H1 (cell line): ENCODE results near the gene R3HCC1L.

ENCODE experiments used
- BCL11A ChIP-seq, 2 experiments: IDR thresholded peaks; one replicate each; pipeline ENCODE4 v1.6.1; 2011; ENCODE audit warnings: low read depth in 2 of 2, low read length in 2 of 2, mild to moderate bottlenecking in 2 of 2
- CHD1 ChIP-seq: IDR thresholded peaks from 2 replicates; pipeline ENCODE4 v1.6.1; 2012; ENCODE audit warnings: low read depth, low read length, improper control_type of control experiment
- CTCF ChIP-seq, 3 experiments: IDR thresholded peaks; 1 replicate in 2 of 3; 2 replicates in 1 of 3; pipeline versions ENCODE4 v1.5.1 to v1.6.1; 2011; ENCODE audit warnings: low read length in 3 of 3, mild to moderate bottlenecking in 3 of 3, inconsistent platforms in 2 of 3, low read depth in 1 of 3, moderate library complexity in 1 of 3; ENCODE audit not compliant: insufficient read depth in 1 of 3; ENCODE audit errors: control extremely low read depth in 1 of 3
- EGR1 ChIP-seq: IDR thresholded peaks from 2 replicates; pipeline ENCODE4 v1.6.1; 2011; ENCODE audit warnings: low read depth, low read length, borderline replicate concordance
- EP300 ChIP-seq, 2 experiments: IDR thresholded peaks; 1 replicate in 1 of 2; 2 replicates in 1 of 2; pipeline ENCODE4 v1.6.1; 2011 to 2012; ENCODE audit warnings: low read depth in 2 of 2, low read length in 2 of 2, mild to moderate bottlenecking in 2 of 2, borderline replicate concordance in 1 of 2, inconsistent platforms in 1 of 2, moderate library complexity in 1 of 2
- NRF1 ChIP-seq: IDR thresholded peaks from 2 replicates; pipeline ENCODE4 v1.6.1; 2011; ENCODE audit warnings: mild to moderate bottlenecking, low read depth, low read length, improper control_type of control experiment
- POLR2A ChIP-seq, 2 experiments: IDR thresholded peaks; 1 replicate in 1 of 2; 2 replicates in 1 of 2; pipeline ENCODE4 v1.6.1; 2011; ENCODE audit warnings: low read depth in 2 of 2, low read length in 2 of 2, mild to moderate bottlenecking in 2 of 2; ENCODE audit errors: control extremely low read depth in 1 of 2
- RFX5 ChIP-seq: IDR thresholded peaks from 2 replicates; pipeline ENCODE4 v1.6.1; 2011; ENCODE audit warnings: low read depth, low read length, improper control_type of control experiment, borderline replicate concordance
- TEAD4 ChIP-seq: IDR thresholded peaks from 2 replicates; pipeline ENCODE4 v1.6.1; 2012; ENCODE audit warnings: low read depth, low read length, inconsistent platforms, mixed read lengths

DNA sequence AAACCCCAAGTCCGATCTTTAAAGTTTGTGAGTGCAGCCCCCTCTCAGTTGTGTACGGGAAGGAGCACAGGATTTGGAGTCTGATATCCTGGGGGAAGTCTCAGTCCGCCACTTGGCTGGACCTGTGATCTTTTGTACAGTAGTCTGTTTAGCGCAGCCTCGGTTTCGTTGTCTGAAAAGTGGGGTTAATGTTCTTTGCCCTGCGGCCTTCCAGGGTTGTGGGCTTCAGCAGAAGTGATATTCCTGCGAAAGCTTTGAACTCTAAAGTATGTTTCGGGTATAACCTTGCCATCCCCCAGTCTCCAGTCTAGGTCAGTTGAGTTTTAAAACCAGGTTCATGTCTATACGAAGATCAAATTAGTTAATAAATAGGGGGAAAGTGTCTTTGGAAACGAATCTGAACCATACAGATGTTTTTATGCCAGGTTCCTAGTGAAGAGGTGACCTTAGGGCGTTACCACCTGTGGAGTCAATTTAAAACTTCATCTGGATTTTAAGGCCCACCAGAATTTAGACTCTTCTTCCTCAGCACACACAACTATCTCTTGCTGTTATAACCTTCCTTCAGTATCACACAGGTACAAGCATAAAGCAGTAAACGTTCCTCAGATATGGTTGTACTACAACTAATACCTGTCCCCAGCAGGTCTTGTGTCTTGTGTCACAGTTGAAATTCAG is 904 bp downstream of the R3HCC1L start:
- TF ChIP-seq TEAD4 (no peak), CTCF (IDR thresholded peaks at IDR 0.05; ENCODE audit: control extremely low read depth in 1 of 3, insufficient read depth in 1 of 3, low read depth in 1 of 3, low read length in 3 of 3) (no peak), EP300 (IDR thresholded peaks at IDR 0.05; ENCODE audit: borderline replicate concordance in 1 of 2, low read depth in 2 of 2, low read length in 2 of 2) (no peak), CHD1 (no peak), RFX5 (no peak), EGR1 (no peak), BCL11A (IDR thresholded peaks at IDR 0.05; ENCODE audit: low read depth in 2 of 2, low read length in 2 of 2) (no peak), POLR2A (IDR thresholded peaks at IDR 0.05; ENCODE audit: control extremely low read depth in 1 of 2, low read depth in 2 of 2, low read length in 2 of 2) (no peak), NRF1 (no peak)
